Occipital lobe (tissue), 2 donors: ENCODE results near the gene SLC34A1. TPM values are rescaled to one million over a fixed set of nuclear protein-coding genes. Genes with fewer than 3 reads are reported as not detected.
A peak's percentile ranks its signal among the peaks of the same experiment; 100 is the strongest.

Source experiments
- DNase-seq: peaks from one replicate; lab custom pipeline; 2025; lab: John Stamatoyannopoulos, UW
- total RNA-seq: library from RNA; depleted of rRNA; stranded (reverse); fragments of >200 nt; gene quantifications from one replicate; pipeline ENCODE4 v1.2.3, GENCODE V29; 2014

The SLC34A1 gene
- total RNA-seq, 1 donor from 2014 or later = not detected

- DNase-seq = no peak
Observed at GRCh38 chr5:177445052-177445916, 61.0 kb downstream of the SLC34A1 start.

GRCh38 chr5:177445917-177446199 lies 61.6 kb downstream of the SLC34A1 start:
- no peak for DNase-seq

GRCh38 chr5:177446200-177447065 lies 62.2 kb downstream of the SLC34A1 start, which contains the start of gene PRR7:
PRR7 (plus strand) TSS chr5:177446814; CDS start chr5:177455068, 8,254 bp downstream.
- DNase-seq = peak; percentile 81

- peak; percentile 70 for DNase-seq
Observed at GRCh38 chr5:177447066-177447610, 62.9 kb downstream of the SLC34A1 start.

GRCh38 chr5:177447611-177448243 lies 63.5 kb downstream of the SLC34A1 start:
- DNase-seq = peak; percentile 86

Other genes with a start within 250 kb of the SLC34A1 start
- gene RAB24, start 80.7 kb upstream of the SLC34A1 start, total RNA-seq = 16.1 TPM
- gene PRELID1, start 80.6 kb upstream of the SLC34A1 start, total RNA-seq = 34.6 TPM
- gene MXD3, start 72.5 kb upstream of the SLC34A1 start, total RNA-seq = 4.4 TPM
- 73.5 TPM for gene LMAN2, start 32.8 kb upstream of the SLC34A1 start, total RNA-seq
- gene RGS14, start 26.5 kb upstream of the SLC34A1 start, total RNA-seq = 4.4 TPM
- gene PFN3, start 16.2 kb downstream of the SLC34A1 start, total RNA-seq = not detected
- gene F12, start 25.1 kb downstream of the SLC34A1 start, total RNA-seq = 3.9 TPM
- gene GRK6, start 42.2 kb downstream of the SLC34A1 start, total RNA-seq = 14.0 TPM
- gene PRR7, start 62.4 kb downstream of the SLC34A1 start, total RNA-seq = 11.7 TPM
- gene DBN1, start 89.2 kb downstream of the SLC34A1 start, total RNA-seq = 170 TPM
- 7.8 TPM for gene PDLIM7, start 113.2 kb downstream of the SLC34A1 start, total RNA-seq
- 3.0 TPM for gene DOK3, start 125.4 kb downstream of the SLC34A1 start, total RNA-seq
- gene DDX41, start 132.5 kb downstream of the SLC34A1 start, total RNA-seq = 63.5 TPM
- gene FAM193B, start 170.1 kb downstream of the SLC34A1 start, total RNA-seq = 32.1 TPM
- gene TMED9, start 207.8 kb downstream of the SLC34A1 start, total RNA-seq = 24.6 TPM
- 15.8 TPM for gene B4GALT7, start 215.7 kb downstream of the SLC34A1 start, total RNA-seq